HEK293T (cell line): ENCODE results near the gene PLEKHO2.

ENCODE experiments used
- ELF4 ChIP-seq: fragments of 450-650 bp; IDR thresholded peaks from 2 replicates; pipeline ENCODE4 v1.6.1; 2017; ENCODE audit warnings: antibody characterized with exemption
- FOXK2 ChIP-seq: fragments of 450-650 bp; IDR thresholded peaks from 2 replicates; pipeline ENCODE4 v1.6.1; 2016; ENCODE audit warnings: mild to moderate bottlenecking
- SP1 ChIP-seq: fragments of 450-650 bp; IDR thresholded peaks from 2 replicates; pipeline ENCODE4 v1.6.1; 2017
- ZNF384 ChIP-seq: fragments of 450-650 bp; IDR thresholded peaks from 2 replicates; pipeline ENCODE4 v1.6.1; 2016

DNA sequence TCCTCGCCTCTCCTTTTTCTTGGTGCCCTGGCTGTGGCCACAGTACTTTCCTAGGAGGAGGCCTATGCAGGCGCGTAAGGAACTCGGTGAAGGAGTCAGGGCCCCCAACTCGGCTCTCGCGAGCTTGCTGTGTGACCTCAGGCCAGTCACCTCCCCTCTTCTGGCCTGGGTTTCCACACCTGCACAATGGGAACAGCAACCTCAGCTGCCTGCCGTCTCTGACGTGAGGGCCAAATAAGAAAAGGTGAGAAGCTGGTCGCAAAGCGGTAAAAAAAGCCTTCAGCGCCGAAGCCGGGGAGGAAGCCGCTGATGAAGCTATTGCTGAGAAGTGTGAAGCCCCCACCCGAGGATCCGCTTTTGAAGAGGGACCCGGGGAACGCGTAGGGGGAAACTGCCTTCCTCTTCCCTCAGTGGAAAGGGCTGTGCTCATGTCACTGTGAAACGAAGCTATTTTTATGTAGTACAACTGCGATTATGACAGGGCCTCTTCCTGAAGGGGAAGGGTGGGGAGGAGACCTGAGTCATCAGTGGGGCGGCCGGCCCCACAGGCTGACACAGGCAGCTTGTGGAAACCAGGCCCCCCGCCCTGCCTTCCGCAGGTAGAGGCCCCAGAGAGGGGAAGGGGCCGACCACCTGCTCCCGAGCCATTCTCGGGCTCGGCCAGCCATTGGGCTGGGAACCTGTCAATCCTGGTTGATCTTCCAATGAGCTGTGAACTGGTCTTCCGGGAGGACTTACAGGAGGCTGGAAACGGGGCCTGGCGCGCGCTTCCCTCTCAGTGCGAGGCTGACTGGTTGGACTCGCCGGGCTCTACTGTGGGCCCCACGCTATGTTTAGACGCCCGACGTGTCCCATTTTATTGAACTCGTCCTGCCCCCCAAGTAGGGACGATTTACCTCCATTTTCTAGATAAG lies 52.0 kb downstream of the PLEKHO2 start:
- TF ChIP-seq ELF4 (no peak), ZNF384 (no peak), FOXK2 (no peak), SP1 (no peak)
